Measurements from ENCODE around the gene RHNO1.

GRCh38 chr12:2858334-2858733 lies 18.7 kb upstream of the RHNO1 start:
- TF ChIP-seq, protein P1, sequence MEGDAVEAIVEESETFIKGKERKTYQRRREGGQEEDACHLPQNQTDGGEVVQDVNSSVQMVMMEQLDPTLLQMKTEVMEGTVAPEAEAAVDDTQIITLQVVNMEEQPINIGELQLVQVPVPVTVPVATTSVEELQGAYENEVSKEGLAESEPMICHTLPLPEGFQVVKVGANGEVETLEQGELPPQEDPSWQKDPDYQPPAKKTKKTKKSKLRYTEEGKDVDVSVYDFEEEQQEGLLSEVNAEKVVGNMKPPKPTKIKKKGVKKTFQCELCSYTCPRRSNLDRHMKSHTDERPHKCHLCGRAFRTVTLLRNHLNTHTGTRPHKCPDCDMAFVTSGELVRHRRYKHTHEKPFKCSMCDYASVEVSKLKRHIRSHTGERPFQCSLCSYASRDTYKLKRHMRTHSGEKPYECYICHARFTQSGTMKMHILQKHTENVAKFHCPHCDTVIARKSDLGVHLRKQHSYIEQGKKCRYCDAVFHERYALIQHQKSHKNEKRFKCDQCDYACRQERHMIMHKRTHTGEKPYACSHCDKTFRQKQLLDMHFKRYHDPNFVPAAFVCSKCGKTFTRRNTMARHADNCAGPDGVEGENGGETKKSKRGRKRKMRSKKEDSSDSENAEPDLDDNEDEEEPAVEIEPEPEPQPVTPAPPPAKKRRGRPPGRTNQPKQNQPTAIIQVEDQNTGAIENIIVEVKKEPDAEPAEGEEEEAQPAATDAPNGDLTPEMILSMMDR (IDR thresholded peaks at IDR 0.05; ENCODE audit: poor library complexity), result no peak
- TF ChIP-seq EZH2 (IDR thresholded peaks at IDR 0.05; ENCODE audit: borderline replicate concordance), result no peak
